CD14-positive monocyte (primary cell): ENCODE data around the gene UNC13B. TPM values are rescaled to one million over a fixed set of nuclear protein-coding genes. Genes with fewer than 3 reads are reported as not detected.
A peak's percentile ranks its signal among the peaks of the same experiment; 100 is the strongest.

Experiments used
- DNase-seq, 3 donors: peaks; one replicate each; pipeline ENCODE4 v3.0.0-alpha.2; 2011 to 2022
- H2AFZ ChIP-seq: 2 replicates; pipeline ENCODE4 v1.6.0; 2012; ENCODE audit warnings: mild to moderate bottlenecking, low read depth, low read length, inconsistent platforms; ENCODE audit not compliant: insufficient read depth, poor library complexity, severe bottlenecking
- H3K27ac ChIP-seq, 2 donors: 1 replicate in 1 of 2; 2 replicates in 1 of 2; pipeline ENCODE4 v1.5.1; 2012 to 2013; ENCODE audit warnings: low read length in 2 of 2, control low read depth in 1 of 2, inconsistent platforms in 1 of 2, low read depth in 1 of 2, mild to moderate bottlenecking in 1 of 2
- H3K27me3 ChIP-seq, 2 donors: one replicate each; pipeline versions ENCODE4 v1.6.0 to v1.6.1; 2011 to 2013; ENCODE audit warnings: low read length in 2 of 2; ENCODE audit not compliant: control insufficient read depth in 2 of 2, insufficient read depth in 2 of 2
- H3K36me3 ChIP-seq, 2 donors: replicated peaks in 1 of 2; 1 replicate in 1 of 2; 2 replicates in 1 of 2; pipeline versions ENCODE4 v1.5.1 to v1.6.1; 2012 to 2013; ENCODE audit warnings: low read length in 2 of 2, control low read depth in 1 of 2, inconsistent platforms in 1 of 2, mild to moderate bottlenecking in 1 of 2; ENCODE audit not compliant: insufficient read depth in 2 of 2, control insufficient read depth in 1 of 2
- H3K4me1 ChIP-seq, 2 donors: 1 replicate in 1 of 2; 2 replicates in 1 of 2; pipeline versions ENCODE4 v1.5.1 to v1.6.1; 2012 to 2013; ENCODE audit warnings: low read length in 2 of 2, control low read depth in 1 of 2, inconsistent platforms in 1 of 2, mild to moderate bottlenecking in 1 of 2, moderate library complexity in 1 of 2; ENCODE audit not compliant: insufficient read depth in 2 of 2, control insufficient read depth in 1 of 2
- H3K4me2 ChIP-seq: replicated peaks from 2 replicates; pipeline ENCODE3; 2012; ENCODE audit warnings: low read length, moderate library complexity, mild to moderate bottlenecking; ENCODE audit not compliant: poor library complexity, severe bottlenecking; ENCODE audit errors: extremely low read depth
- H3K4me3 ChIP-seq, 3 experiments: fragments of 200-600 bp in 1 of 3; sonication (generic) in 1 of 3; replicated peaks in 1 of 3; 1 replicate in 2 of 3; 2 replicates in 1 of 3; pipeline ENCODE4 v1.5.1; 2011 to 2013; ENCODE audit warnings: low read length in 3 of 3, mild to moderate bottlenecking in 3 of 3, control low read depth in 2 of 3, low read depth in 2 of 3, inconsistent platforms in 1 of 3, moderate library complexity in 1 of 3
- H3K79me2 ChIP-seq: 2 replicates; pipeline ENCODE4 v1.6.0; 2012; ENCODE audit warnings: mild to moderate bottlenecking, control low read depth, inconsistent platforms, low read length, moderate library complexity; ENCODE audit not compliant: insufficient read depth
- H3K9ac ChIP-seq: 2 replicates; pipeline ENCODE4 v1.6.0; 2017; ENCODE audit warnings: low read length, mild to moderate bottlenecking; ENCODE audit not compliant: insufficient read depth, poor library complexity, severe bottlenecking
- H3K9me3 ChIP-seq, 2 donors: replicated peaks in 1 of 2; 1 replicate in 1 of 2; 2 replicates in 1 of 2; pipeline versions ENCODE4 v1.5.1 to v1.6.1; 2012 to 2013; ENCODE audit warnings: low read length in 2 of 2, control low read depth in 1 of 2; ENCODE audit not compliant: control insufficient read depth in 1 of 2, insufficient read depth in 1 of 2
- H4K20me1 ChIP-seq: 2 replicates; pipeline ENCODE4 v1.6.0; 2012; ENCODE audit warnings: mild to moderate bottlenecking, low read length, control low read depth, moderate library complexity; ENCODE audit not compliant: insufficient read depth
- H3K27ac Mint-ChIP-seq, 7 donors: one replicate each; pipeline ENCODE4 v1.8.0; 2020; ENCODE audit warnings: mild to moderate bottlenecking in 7 of 7, mixed read lengths in 7 of 7, moderate library complexity in 6 of 7, inconsistent platforms in 2 of 7
- H3K27me3 Mint-ChIP-seq, 3 donors: one replicate each; pipeline ENCODE4 v1.8.0; 2021 to 2022; ENCODE audit warnings: low read depth in 3 of 3, mild to moderate bottlenecking in 3 of 3, mixed read lengths in 3 of 3, moderate library complexity in 3 of 3, inconsistent platforms in 1 of 3
- H3K36me3 Mint-ChIP-seq, 2 donors: one replicate each; pipeline ENCODE4 v1.8.0; 2020; ENCODE audit warnings: mixed read lengths in 2 of 2, inconsistent platforms in 1 of 2, mild to moderate bottlenecking in 1 of 2
- H3K4me1 Mint-ChIP-seq: one replicate; pipeline ENCODE4 v1.8.0; 2020; ENCODE audit warnings: mild to moderate bottlenecking, mixed read lengths
- H3K4me3 Mint-ChIP-seq, 2 donors: one replicate each; pipeline ENCODE4 v1.8.0; 2020; ENCODE audit warnings: mild to moderate bottlenecking in 2 of 2, mixed read lengths in 2 of 2, moderate library complexity in 1 of 2
- H3K9me3 Mint-ChIP-seq, 7 donors: one replicate each; pipeline ENCODE4 v1.8.0; 2020 to 2022; ENCODE audit warnings: mixed read lengths in 7 of 7, mild to moderate bottlenecking in 6 of 7, moderate library complexity in 6 of 7, inconsistent platforms in 2 of 7
- WGBS: methylation state at CpG from one replicate; pipeline ENCODE4 v1.1.5; 2013; ENCODE audit warnings: missing lambda C conversion rate; ENCODE audit not compliant: insufficient coverage; 5-methylcytosine and 5-hydroxymethylcytosine counted together
- intact Hi-C, 2 donors: fragments of 100-400 bp; cut with micrococcal nuclease; formaldehyde crosslinking; loops; one replicate each; pipeline versions ENCODE4 v1.15.0 to v1.15.1; 2023
- polyA plus RNA-seq, 3 donors: library from polyadenylated mRNA; depleted of rRNA in 1 of 3; unstranded in 2 of 3; stranded (reverse) in 1 of 3; fragments of 300-500 nt in 2 of 3; fragments of >200 nt in 1 of 3; fragmentation: Illumina TruSeq in 2 of 3; gene quantifications; 1 replicate in 2 of 3; 2 replicates in 1 of 3; pipeline ENCODE4 v1.2.3, GENCODE V29; 2012 to 2021
- TF ChIP-seq, protein P1 (sequence below): fragments of 200-600 bp; IDR thresholded peaks from one replicate; pipeline ENCODE4 v1.8.0; 2022; ENCODE audit warnings: antibody characterized with exemption, mild to moderate bottlenecking

UNC13B gene
- polyA plus RNA-seq, 3 donors = 0.41 to 0.81 (median 0.66) TPM

DNA sequence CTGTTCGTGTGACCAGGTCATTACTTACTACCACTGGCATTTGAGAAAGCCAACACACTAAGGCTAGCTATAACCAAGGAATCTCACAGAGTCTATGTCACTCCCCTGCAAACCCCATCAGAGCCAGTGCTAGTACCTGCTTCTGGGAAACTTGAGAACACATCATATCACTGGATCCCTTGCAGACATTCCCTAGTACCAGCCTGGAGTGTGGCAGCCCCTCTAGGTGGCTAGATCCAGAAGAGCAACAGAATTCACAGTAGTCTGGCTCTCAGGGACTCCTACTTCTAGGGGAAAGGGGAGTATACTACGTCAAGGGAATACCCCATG, 254.3 kb downstream of the UNC13B start:
- Histone ChIP-seq H4K20me1 (no peaks in the 10 kb centered on the region), H3K9me3 (no peaks in the 10 kb centered on the region), H3K27me3 (no peaks in the 10 kb centered on the region), H3K27ac (no peak overlapping the region), H3K9ac (no peak overlapping the region), H3K79me2 (no peaks in the 10 kb centered on the region), H3K4me3 (no peak overlapping the region), H2AFZ (no peak overlapping the region), H3K36me3 (no peaks in the 10 kb centered on the region), H3K4me1 (no peaks in the 10 kb centered on the region), H3K4me2 (no peak overlapping the region)
- WGBS = 94% methylated on average over 2 of the region's 2 CpGs
- H3K9me3 Mint-ChIP-seq = peaks cover 0 to 8% (median 1%) of the 10 kb centered on the region in 7 donors
- no peaks in the 10 kb centered on the region for H3K36me3 Mint-ChIP-seq
- no peak for DNase-seq
- peak overlapping the region in 1 of 7 donors; percentile 45 for H3K27ac Mint-ChIP-seq
- TF ChIP-seq, protein P1, sequence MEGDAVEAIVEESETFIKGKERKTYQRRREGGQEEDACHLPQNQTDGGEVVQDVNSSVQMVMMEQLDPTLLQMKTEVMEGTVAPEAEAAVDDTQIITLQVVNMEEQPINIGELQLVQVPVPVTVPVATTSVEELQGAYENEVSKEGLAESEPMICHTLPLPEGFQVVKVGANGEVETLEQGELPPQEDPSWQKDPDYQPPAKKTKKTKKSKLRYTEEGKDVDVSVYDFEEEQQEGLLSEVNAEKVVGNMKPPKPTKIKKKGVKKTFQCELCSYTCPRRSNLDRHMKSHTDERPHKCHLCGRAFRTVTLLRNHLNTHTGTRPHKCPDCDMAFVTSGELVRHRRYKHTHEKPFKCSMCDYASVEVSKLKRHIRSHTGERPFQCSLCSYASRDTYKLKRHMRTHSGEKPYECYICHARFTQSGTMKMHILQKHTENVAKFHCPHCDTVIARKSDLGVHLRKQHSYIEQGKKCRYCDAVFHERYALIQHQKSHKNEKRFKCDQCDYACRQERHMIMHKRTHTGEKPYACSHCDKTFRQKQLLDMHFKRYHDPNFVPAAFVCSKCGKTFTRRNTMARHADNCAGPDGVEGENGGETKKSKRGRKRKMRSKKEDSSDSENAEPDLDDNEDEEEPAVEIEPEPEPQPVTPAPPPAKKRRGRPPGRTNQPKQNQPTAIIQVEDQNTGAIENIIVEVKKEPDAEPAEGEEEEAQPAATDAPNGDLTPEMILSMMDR = no peak
- no peaks in the 10 kb centered on the region for H3K4me1 Mint-ChIP-seq
- no peak overlapping the region for H3K4me3 Mint-ChIP-seq
- H3K27me3 Mint-ChIP-seq = peaks cover 3 to 9% (median 4%) of the 10 kb centered on the region in 3 donors
- intact Hi-C loops = no loop called here

DNA sequence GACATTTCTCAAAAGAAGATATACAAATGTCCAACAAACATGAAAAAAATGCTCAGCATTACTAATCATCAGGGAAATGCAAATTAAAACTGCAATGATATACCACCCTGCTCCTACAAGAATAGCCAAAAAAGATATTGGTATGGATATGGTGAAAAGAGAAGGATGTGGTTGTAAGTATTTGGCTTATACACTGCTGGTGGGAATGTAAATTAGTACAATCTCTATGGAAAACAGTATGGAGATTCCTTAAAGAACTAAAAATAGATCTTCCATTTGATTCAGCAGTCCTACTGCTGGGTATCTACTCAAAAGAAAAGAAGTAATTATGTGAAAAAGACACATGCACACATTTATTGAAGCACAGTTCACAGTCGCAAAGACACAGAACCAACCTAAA, 260.5 kb downstream of the UNC13B start:
- Histone ChIP-seq H3K27me3 (no peaks in the 10 kb centered on the region), H2AFZ (no peak overlapping the region), H3K36me3 (no peaks in the 10 kb centered on the region), H3K4me1 (no peaks in the 10 kb centered on the region), H3K9me3 (no peaks in the 10 kb centered on the region), H3K27ac (no peak overlapping the region), H4K20me1 (no peaks in the 10 kb centered on the region), H3K4me3 (no peak overlapping the region), H3K9ac (no peak overlapping the region), H3K4me2 (no peak overlapping the region), H3K79me2 (no peaks in the 10 kb centered on the region)
- intact Hi-C loops = no loop called here
- no peak for DNase-seq
- Mint-ChIP-seq H3K36me3 (no peaks in the 10 kb centered on the region), H3K4me3 (no peak overlapping the region), H3K27ac (no peak overlapping the region), H3K27me3 (peaks cover 0 to 8% (median 2%) of the 10 kb centered on the region in 3 donors), H3K4me1 (no peaks in the 10 kb centered on the region), H3K9me3 (peaks cover 0 to 7% (median 1%) of the 10 kb centered on the region in 7 donors)
- TF ChIP-seq, protein P1 = no peak
- no CpG with 5 or more reads among the region's 1 CpG for WGBS
